AG04449 (cell line): Measurements from ENCODE around the gene ABAT.

Source experiments
- CTCF ChIA-PET: fragments of 350-600 bp; formaldehyde crosslinking; extraction: SDS; loops from one replicate; lab custom pipeline; 2021; ENCODE audit warnings: antibody characterized with exemption; lab: Yijun Ruan, JAX
- POLR2A ChIA-PET: fragments of 400-600, 350-600 bp; formaldehyde crosslinking; extraction: SDS; loops from one replicate; lab custom pipeline; 2020; ENCODE audit warnings: antibody characterized with exemption, inconsistent platforms; lab: Yijun Ruan, JAX
- DNase-seq: peaks from one replicate; pipeline ENCODE4 v3.0.0-alpha.2; 2010; ENCODE audit warnings: low read depth, low spot score
- H3K4me3 ChIP-seq: 2 replicates; pipeline ENCODE4 v1.5.1; 2011; ENCODE audit warnings: low read depth, mild to moderate bottlenecking, control low read depth, low read length
- CTCF ChIP-seq: IDR thresholded peaks from one replicate; pipeline ENCODE4 v1.5.1; 2011; ENCODE audit warnings: mild to moderate bottlenecking, moderate library complexity, low read length, control low read depth, inconsistent platforms; ENCODE audit not compliant: insufficient read depth; ENCODE audit errors: missing control alignments

ABAT gene

DNA sequence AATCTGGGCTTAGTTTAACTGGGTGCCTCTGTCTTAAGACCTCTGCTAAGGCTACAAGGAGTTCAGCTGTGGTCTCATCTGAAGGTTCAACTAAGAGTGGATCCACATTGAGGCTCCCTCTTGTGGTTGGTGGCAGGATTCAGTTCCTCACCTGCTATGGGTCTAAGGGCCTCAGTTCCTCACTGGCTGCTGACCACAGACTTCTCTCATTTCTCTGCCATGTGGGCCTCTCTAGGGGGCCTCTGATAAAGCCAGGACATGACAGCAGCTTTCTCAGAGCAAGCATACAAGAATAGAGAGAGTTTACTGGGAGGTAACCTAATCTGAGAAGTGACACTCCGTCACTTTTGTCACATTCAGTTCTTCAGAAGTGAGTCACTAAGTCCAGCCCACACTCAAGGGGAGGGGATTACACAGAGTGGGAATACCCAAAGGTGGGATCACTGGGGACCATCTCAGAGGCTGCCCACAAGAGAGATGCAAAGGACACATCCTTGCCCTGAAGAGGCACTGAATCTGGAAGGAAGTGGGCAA is 19.2 kb upstream of the ABAT start:
- CTCF ChIA-PET, result interaction anchor here (0.7 to 16.1 kb wide), 10 partner anchors 8 to 225 kb away, joined by 3 to 342 read pairs (median 6); partner anchors contain the start of genes LITAFD, PMM2 and TMEM186
- DNase-seq, result no peak
- POLR2A ChIA-PET, result no interaction called here
- TF ChIP-seq CTCF, result peak; percentile 57
- H3K4me3 ChIP-seq, result no peak overlapping the region

- DNase-seq, result no peak
- POLR2A ChIA-PET, result no interaction called here
- CTCF ChIA-PET, result interaction anchor here (0.9 to 16.1 kb wide), 9 partner anchors 9 to 224 kb away, joined by 3 to 342 read pairs (median 8); partner anchors contain the start of genes LITAFD, PMM2 and TMEM186
- H3K4me3 ChIP-seq, result no peak overlapping the region
- TF ChIP-seq CTCF, result no peak
Observed at GRCh38 chr16:8656376-8656775, 18.0 kb upstream of the ABAT start.

DNA sequence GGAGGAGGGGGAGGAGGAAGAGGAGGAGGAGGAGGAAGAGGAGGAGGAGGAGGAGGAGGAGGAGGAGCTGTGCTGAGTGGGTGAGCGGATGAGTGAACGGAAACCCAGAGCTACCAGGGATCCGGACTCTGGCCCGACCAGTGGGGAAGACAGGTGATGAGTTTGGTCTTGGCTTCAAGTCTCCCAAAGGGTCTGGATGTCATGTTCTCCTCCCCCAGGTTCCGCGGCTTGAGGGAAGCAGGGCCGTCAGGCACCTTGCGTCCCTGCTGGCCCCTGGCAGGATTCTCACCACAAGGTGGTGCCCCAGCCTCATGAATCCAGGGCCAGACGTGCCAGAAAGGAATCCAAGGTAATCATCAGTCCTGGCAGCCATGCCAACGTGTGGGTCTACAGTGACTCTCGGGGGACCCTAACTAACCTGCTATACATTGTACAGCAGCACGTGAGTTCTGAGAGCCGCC is 13.5 kb upstream of the ABAT start:
- DNase-seq, result peak; percentile 9

DNA sequence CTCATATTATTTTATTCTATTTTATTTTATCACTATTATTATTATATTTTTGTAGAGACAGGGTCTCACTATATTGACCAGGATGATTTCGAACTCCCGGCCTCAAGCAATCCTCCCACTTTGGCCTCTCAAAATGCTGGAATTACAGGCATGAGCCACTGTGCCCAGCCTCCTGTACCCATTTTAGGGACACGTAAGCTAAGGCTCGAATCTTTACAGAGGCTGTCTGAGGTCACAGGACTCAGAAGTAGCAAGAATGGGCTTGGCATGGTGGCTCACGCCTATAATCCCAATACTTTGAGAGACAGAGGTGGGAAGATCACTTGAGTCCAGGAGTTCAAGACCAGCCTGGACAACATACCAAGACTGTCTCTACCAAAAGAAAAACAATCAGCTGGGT is 12.7 kb upstream of the ABAT start:
- ChIA-PET CTCF (interaction anchor here (0.9 to 16.1 kb wide), 18 partner anchors 8 to 373 kb away, joined by 3 to 342 read pairs (median 4); partner anchors contain the start of genes ABAT, CARHSP1, LITAFD and PMM2), POLR2A (no interaction called here)
- DNase-seq, result no peak
- no peak for TF ChIP-seq CTCF
- H3K4me3 ChIP-seq, result no peak overlapping the region

More for the DNA sequence above, 13.5 kb upstream of the ABAT start:
- peak overlapping the region; percentile 20; the same call in 1 of the 2 replicates for H3K4me3 ChIP-seq
- TF ChIP-seq CTCF, result peak; percentile 88
- POLR2A ChIA-PET, result no interaction called here
- CTCF ChIA-PET, result interaction anchor here (0.8 to 16.1 kb wide), 15 partner anchors 10 to 348 kb away, joined by 3 to 342 read pairs (median 5); partner anchors contain the start of genes ABAT, CARHSP1, LITAFD and PMM2

DNA sequence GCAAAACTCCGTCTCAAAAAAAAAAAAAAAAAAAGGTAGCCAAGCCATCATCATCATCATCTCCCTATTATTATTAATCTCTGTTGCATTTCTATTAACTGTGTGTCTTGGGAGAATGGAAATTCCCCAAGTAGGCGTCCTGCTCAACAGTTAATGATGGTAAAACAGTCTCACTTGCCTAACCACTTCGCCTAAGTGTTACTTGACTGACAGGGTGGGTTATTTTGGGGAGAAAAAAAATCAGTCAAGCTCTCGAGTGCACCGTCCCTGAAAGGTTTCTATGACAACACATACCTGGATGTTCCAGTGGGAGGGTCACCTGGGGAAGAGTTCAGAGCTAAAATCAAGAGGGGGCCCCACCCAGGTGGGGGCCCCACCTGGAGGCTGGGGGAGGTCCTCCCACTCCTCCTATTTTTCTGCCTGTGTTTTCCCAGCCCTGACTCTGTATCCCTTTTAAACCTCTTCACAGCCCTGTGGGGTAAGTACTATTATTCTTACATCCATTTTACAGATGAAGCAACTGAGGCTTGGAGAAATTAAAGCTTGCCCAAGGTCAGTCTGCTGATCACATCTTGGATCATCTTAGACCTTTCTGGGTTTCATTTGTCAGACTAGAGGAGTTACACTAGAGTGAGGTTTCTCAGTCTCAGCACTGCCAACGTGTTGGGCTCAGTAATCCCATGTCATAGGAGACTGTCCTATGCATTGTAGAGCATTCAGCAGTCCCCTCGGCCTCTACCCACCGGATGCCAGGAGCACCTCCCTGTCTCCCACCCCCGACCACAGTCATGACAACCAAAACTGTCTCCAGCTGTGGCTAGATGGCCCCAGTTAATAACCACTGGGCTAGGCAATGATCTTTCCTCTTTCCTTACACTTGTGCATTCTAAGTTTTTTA is 11.0 kb upstream of the ABAT start:
- H3K4me3 ChIP-seq, result no peak overlapping the region
- DNase-seq, result no peak
- CTCF ChIA-PET, result interaction anchor here (0.8 to 16.1 kb wide), 9 partner anchors 9 to 217 kb away, joined by 3 to 342 read pairs (median 8); partner anchors contain the start of genes ABAT, LITAFD, PMM2 and TMEM186
- POLR2A ChIA-PET, result no interaction called here
- no peak for TF ChIP-seq CTCF
